HepG2 (cell line): ENCODE measurements around the gene DCUN1D4. TPM values are rescaled to one million over a fixed set of nuclear protein-coding genes. Genes with fewer than 3 reads are reported as not detected.

ENCODE experiments used
- ELF1 ChIP-seq: sonication (generic); formaldehyde crosslinking; IDR thresholded peaks from 2 replicates; pipeline ENCODE4 v1.4.0; 2020; ENCODE audit warnings: missing genetic modification reagents
- JUN ChIP-seq: sonication (generic); formaldehyde crosslinking; IDR thresholded peaks from 2 replicates; pipeline ENCODE4 v1.4.0; 2020; ENCODE audit warnings: mild to moderate bottlenecking, missing genetic modification reagents
- MIER3 ChIP-seq: IDR thresholded peaks from 2 replicates; pipeline ENCODE4 v1.6.1; 2016; ENCODE audit warnings: missing compliant biosample characterization, borderline replicate concordance
- TCF12 ChIP-seq, 2 experiments: fragments of 450-650 bp in 1 of 2; sonication (generic) in 1 of 2; formaldehyde crosslinking in 1 of 2; IDR thresholded peaks; 2 replicates each; pipeline versions ENCODE4 v1.6.1 to v1.8.0; 2017 to 2022; ENCODE audit warnings: antibody characterized with exemption in 1 of 2, mild to moderate bottlenecking in 1 of 2, missing genetic modification reagents in 1 of 2, moderate library complexity in 1 of 2
- ZBTB21 ChIP-seq: sonication (generic); formaldehyde crosslinking; IDR thresholded peaks from 2 replicates; pipeline ENCODE4 v1.4.0; 2020; ENCODE audit warnings: missing genetic modification reagents
- ZBTB7B ChIP-seq: sonication (generic); formaldehyde crosslinking; IDR thresholded peaks from 2 replicates; pipeline ENCODE4 v1.4.0; 2020; ENCODE audit warnings: missing genetic modification reagents
- ZNF276 ChIP-seq: sonication (generic); formaldehyde crosslinking; IDR thresholded peaks from 2 replicates; pipeline ENCODE4 v1.4.0; 2020; ENCODE audit warnings: mild to moderate bottlenecking, low read depth, missing genetic modification reagents
- ZNF333 ChIP-seq: sonication (generic); formaldehyde crosslinking; IDR thresholded peaks from 2 replicates; pipeline ENCODE4 v1.4.0; 2020; ENCODE audit warnings: mild to moderate bottlenecking, missing genetic modification reagents, borderline replicate concordance
- ZNF430 ChIP-seq: sonication (generic); formaldehyde crosslinking; IDR thresholded peaks from 2 replicates; pipeline ENCODE4 v1.9.0; 2021; ENCODE audit warnings: mild to moderate bottlenecking, missing genetic modification reagents
- ZNF550 ChIP-seq: sonication (generic); formaldehyde crosslinking; IDR thresholded peaks from 2 replicates; pipeline ENCODE4 v1.4.0; 2020; ENCODE audit warnings: mild to moderate bottlenecking, missing genetic modification reagents, borderline replicate concordance
- ZNF557 ChIP-seq: sonication (generic); formaldehyde crosslinking; IDR thresholded peaks from 2 replicates; pipeline ENCODE4 v1.4.0; 2020; ENCODE audit warnings: missing genetic modification reagents
- ZNF75D ChIP-seq: sonication (generic); formaldehyde crosslinking; IDR thresholded peaks from 2 replicates; pipeline ENCODE4 v1.8.1; 2023; ENCODE audit warnings: missing genetic modification reagents, mild to moderate bottlenecking, borderline replicate concordance
- ZNF792 ChIP-seq: IDR thresholded peaks from 2 replicates; pipeline ENCODE4 v1.6.1; 2016
- ZSCAN21 ChIP-seq: sonication (generic); formaldehyde crosslinking; IDR thresholded peaks from 2 replicates; pipeline ENCODE4 v1.8.0; 2022; ENCODE audit warnings: mild to moderate bottlenecking, missing genetic modification reagents, moderate library complexity, borderline replicate concordance
- ZSCAN31 ChIP-seq: sonication (generic); formaldehyde crosslinking; IDR thresholded peaks from 2 replicates; pipeline ENCODE4 v1.5.0; 2020; ENCODE audit warnings: low read depth, mild to moderate bottlenecking, missing genetic modification reagents
- polyA plus RNA-seq, 8 experiments: library from polyadenylated mRNA; depleted of rRNA in 3 of 8; stranded (reverse) in 7 of 8; unstranded in 1 of 8; fragments of >200 nt; fragmentation: Illumina TruSeq in 4 of 8; extraction: Trizol in 4 of 8; gene quantifications; 2 replicates each; pipeline versions ENCODE4 v1.2.1 to v1.2.3, GENCODE V29; 2011 to 2016; ENCODE audit warnings: low read depth in 4 of 8, missing spikeins in 1 of 8, mixed read lengths in 1 of 8; ENCODE audit not compliant: insufficient read depth in 1 of 8
- total RNA-seq, 5 experiments: library from RNA; depleted of rRNA; stranded (reverse); fragments of >200 nt; fragmentation: Illumina TruSeq; extraction: Trizol; gene quantifications; 2 replicates each; pipeline ENCODE4 v1.2.3, GENCODE V29; 2016; ENCODE audit warnings: low read depth in 1 of 5
- TF ChIP-seq, protein P1 (sequence below): IDR thresholded peaks from 2 replicates; pipeline ENCODE4 v1.6.1; 2012; ENCODE audit warnings: inconsistent platforms
- TF ChIP-seq, protein P2 (sequence below): conservative IDR thresholded peaks from 2 replicates; pipeline ENCODE4 v1.6.1; 2018; ENCODE audit warnings: missing genetic modification reagents
- TF ChIP-seq, protein P3 (sequence below): sonication (generic); formaldehyde crosslinking; conservative IDR thresholded peaks from 2 replicates; pipeline ENCODE4 v1.4.0; 2020; ENCODE audit warnings: missing genetic modification reagents
- TF ChIP-seq, protein P4 (sequence below): sonication (generic); formaldehyde crosslinking; IDR thresholded peaks from 2 replicates; pipeline ENCODE4 v1.4.0; 2020; ENCODE audit warnings: mild to moderate bottlenecking, missing genetic modification reagents
- TF ChIP-seq, protein P5 (sequence below): sonication (generic); formaldehyde crosslinking; IDR thresholded peaks from 2 replicates; pipeline ENCODE4 v1.8.0; 2022; ENCODE audit warnings: mild to moderate bottlenecking, missing genetic modification reagents, moderate library complexity
- TF ChIP-seq, protein P6 (sequence below): sonication (generic); formaldehyde crosslinking; IDR thresholded peaks from 2 replicates; pipeline ENCODE4 v1.4.0; 2020; ENCODE audit warnings: missing genetic modification reagents

Gene DCUN1D4
- total and polyA plus RNA-seq, 2 of the 13 experiments (the other 11 are each of a cell fraction or from before 2014, with no cell fraction given), result 27.9 to 44.4 TPM

- peak; percentile 53; the same call in 1 of the 2 replicates for TF ChIP-seq ZNF276
- TF ChIP-seq JUN (CRISPR knock-in tag), result peak; percentile 85
- TF ChIP-seq, protein P1, sequence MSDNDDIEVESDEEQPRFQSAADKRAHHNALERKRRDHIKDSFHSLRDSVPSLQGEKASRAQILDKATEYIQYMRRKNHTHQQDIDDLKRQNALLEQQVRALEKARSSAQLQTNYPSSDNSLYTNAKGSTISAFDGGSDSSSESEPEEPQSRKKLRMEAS, result peak; percentile 91
- TF ChIP-seq ZNF792, result peak; percentile 97
- TF ChIP-seq ZNF75D (CRISPR knock-in tag), result no peak
- TF ChIP-seq ZBTB7B (CRISPR knock-in tag), result peak; percentile 88
- TF ChIP-seq TCF12 (IDR thresholded peaks at IDR 0.05), result no peak
- TF ChIP-seq TCF12 (CRISPR knock-in tag; IDR thresholded peaks at IDR 0.05), result peak; percentile 81; the same call in 1 of the 2 replicates
- TF ChIP-seq MIER3 (CRISPR knock-in tag), result peak; percentile 99
- TF ChIP-seq ZBTB21 (CRISPR knock-in tag), result peak; percentile 78
- TF ChIP-seq, protein P2, sequence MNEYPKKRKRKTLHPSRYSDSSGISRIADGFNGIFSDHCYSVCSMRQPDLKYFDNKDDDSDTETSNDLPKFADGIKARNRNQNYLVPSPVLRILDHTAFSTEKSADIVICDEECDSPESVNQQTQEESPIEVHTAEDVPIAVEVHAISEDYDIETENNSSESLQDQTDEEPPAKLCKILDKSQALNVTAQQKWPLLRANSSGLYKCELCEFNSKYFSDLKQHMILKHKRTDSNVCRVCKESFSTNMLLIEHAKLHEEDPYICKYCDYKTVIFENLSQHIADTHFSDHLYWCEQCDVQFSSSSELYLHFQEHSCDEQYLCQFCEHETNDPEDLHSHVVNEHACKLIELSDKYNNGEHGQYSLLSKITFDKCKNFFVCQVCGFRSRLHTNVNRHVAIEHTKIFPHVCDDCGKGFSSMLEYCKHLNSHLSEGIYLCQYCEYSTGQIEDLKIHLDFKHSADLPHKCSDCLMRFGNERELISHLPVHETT (CRISPR knock-in tag), result peak; percentile 62; the same call in 1 of the 2 replicates
- 0 out of 2 replicates have a peak, but pooled peaks have one; percentile 49 for TF ChIP-seq ZNF550
- TF ChIP-seq ZSCAN21 (CRISPR knock-in tag), result peak; percentile 90
- TF ChIP-seq, protein P3, sequence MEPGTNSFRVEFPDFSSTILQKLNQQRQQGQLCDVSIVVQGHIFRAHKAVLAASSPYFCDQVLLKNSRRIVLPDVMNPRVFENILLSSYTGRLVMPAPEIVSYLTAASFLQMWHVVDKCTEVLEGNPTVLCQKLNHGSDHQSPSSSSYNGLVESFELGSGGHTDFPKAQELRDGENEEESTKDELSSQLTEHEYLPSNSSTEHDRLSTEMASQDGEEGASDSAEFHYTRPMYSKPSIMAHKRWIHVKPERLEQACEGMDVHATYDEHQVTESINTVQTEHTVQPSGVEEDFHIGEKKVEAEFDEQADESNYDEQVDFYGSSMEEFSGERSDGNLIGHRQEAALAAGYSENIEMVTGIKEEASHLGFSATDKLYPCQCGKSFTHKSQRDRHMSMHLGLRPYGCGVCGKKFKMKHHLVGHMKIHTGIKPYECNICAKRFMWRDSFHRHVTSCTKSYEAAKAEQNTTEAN, result peak; percentile 100
- TF ChIP-seq, protein P4, sequence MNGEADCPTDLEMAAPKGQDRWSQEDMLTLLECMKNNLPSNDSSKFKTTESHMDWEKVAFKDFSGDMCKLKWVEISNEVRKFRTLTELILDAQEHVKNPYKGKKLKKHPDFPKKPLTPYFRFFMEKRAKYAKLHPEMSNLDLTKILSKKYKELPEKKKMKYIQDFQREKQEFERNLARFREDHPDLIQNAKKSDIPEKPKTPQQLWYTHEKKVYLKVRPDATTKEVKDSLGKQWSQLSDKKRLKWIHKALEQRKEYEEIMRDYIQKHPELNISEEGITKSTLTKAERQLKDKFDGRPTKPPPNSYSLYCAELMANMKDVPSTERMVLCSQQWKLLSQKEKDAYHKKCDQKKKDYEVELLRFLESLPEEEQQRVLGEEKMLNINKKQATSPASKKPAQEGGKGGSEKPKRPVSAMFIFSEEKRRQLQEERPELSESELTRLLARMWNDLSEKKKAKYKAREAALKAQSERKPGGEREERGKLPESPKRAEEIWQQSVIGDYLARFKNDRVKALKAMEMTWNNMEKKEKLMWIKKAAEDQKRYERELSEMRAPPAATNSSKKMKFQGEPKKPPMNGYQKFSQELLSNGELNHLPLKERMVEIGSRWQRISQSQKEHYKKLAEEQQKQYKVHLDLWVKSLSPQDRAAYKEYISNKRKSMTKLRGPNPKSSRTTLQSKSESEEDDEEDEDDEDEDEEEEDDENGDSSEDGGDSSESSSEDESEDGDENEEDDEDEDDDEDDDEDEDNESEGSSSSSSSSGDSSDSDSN (CRISPR knock-in tag), result peak; percentile 47
- TF ChIP-seq, protein P5, sequence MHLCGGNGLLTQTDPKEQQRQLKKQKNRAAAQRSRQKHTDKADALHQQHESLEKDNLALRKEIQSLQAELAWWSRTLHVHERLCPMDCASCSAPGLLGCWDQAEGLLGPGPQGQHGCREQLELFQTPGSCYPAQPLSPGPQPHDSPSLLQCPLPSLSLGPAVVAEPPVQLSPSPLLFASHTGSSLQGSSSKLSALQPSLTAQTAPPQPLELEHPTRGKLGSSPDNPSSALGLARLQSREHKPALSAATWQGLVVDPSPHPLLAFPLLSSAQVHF (CRISPR knock-in tag), result no peak
- peak; percentile 86; the same call in 1 of the 2 replicates for TF ChIP-seq ZNF557 (CRISPR knock-in tag)
- TF ChIP-seq ZNF430, result peak; percentile 78; the same call in 1 of the 2 replicates
- TF ChIP-seq ZSCAN31 (CRISPR knock-in tag), result peak; percentile 76; the same call in 1 of the 2 replicates
- TF ChIP-seq, protein P6, sequence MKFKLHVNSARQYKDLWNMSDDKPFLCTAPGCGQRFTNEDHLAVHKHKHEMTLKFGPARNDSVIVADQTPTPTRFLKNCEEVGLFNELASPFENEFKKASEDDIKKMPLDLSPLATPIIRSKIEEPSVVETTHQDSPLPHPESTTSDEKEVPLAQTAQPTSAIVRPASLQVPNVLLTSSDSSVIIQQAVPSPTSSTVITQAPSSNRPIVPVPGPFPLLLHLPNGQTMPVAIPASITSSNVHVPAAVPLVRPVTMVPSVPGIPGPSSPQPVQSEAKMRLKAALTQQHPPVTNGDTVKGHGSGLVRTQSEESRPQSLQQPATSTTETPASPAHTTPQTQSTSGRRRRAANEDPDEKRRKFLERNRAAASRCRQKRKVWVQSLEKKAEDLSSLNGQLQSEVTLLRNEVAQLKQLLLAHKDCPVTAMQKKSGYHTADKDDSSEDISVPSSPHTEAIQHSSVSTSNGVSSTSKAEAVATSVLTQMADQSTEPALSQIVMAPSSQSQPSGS, result peak; percentile 96
- no peak; the same call in 1 of the 2 replicates for TF ChIP-seq ZNF333 (CRISPR knock-in tag)
- peak; percentile 71; the same call in 1 of the 2 replicates for TF ChIP-seq ELF1 (CRISPR knock-in tag)
These were observed 66.3 kb downstream of the DCUN1D4 start (continued) for GRCh38 chr4:51909236-51909703.
